ENCODE measurements around the gene KCNAB3.

Gene KCNAB3

DNA sequence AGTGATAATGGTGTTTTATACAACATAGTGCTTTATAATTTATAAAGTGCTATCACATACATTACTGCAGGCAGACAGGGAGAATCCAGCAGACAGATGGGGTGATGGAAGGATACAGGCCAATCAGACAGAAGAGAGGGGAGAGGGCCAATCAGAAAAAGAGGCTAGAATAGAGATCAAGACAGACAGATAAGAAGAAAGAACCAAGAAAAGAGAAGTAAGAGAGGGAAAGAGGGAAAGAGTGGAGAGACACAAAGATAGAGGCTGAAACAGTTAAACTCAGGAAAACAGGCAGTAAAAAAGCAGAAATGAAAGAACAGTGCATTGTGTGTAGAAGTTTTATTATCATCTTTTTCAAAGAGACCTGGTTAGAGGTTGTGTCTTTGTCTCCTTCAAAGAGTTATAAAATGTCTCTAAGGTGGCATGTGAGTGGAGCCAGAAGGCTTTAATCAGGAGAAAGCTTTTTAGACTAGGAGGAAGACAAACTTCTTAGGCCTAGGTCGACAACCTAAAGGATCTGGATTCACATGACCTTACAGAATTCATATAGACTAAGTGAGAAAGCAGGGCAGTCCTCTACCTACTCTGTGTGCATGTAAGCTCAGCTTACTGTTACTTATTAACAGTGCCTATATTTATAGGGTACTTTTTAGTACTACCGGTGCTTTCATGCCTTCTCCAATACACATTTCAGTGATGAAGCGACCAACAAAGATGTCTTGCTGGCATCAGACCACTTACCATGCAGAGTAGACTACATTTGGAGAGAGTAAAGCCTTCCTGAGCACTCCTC, 49.4 kb downstream of the KCNAB3 start:
- no peak for DNase-seq (ENCODE audit: low read depth in 2 of 2)

DNA sequence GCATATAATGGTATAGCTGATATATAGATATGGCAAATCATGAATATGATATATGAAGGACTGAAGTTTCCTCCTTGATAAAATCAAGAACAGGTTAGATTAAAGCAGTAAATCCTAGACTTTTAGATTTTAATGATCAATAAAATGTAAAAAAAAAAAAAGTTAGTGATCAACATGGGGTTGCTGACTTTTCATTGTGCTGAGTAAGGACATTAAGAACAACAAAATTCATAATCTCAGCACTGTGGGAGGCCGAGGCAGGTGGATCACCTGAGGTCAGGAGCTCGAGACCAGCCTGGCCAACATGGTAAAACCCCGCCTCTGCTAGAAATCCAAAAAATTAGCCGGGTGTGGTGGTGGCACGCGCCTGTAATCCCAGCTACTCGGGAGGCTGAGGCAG, 51.4 kb downstream of the KCNAB3 start:
- DNase-seq (ENCODE audit: low read depth in 2 of 2), result no peak

DNA sequence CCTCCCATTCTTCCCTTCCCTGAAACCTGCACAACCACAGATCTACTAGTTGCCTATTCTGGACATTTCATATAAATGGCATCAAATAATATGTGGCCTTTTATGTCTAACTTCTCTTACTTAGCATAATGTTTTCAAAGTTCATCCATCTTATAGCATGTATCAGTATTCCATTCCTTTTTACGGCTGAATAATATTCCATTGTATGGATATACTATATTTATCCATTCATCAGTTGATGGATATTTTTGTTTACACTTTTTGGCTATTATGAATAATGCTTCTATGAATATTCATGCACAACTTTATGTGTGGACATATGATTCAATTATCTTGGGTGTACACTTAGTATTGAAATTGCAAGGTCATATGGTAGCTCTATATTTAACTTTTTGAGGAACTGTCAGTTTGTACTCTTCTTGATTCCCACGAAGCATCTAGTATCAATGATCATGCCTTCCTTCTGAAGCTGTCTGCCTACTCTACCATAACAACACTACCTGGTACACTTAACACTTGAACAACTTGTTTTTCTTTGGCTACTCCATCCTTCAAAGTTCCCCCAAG, 53.8 kb downstream of the KCNAB3 start:
- no peak for DNase-seq (ENCODE audit: low read depth in 2 of 2)

DNA sequence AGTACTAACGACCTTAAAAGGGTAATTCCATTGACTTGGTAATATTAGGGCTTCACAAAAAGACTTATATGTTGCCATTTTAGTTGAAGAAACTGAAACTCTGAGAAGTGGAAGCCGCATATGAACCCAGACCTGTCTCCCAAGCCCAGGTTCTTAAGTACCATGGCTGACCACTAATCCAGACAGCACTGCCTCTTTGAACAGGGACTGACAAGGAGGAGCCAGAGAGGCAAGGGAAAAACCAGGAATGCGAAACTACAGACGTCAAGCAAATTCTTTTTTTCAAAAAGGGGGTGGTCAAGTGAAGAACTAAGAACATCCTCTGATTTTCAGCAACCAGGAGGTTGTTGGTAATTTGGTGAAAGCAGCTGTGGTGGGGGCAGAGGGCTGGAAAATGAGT, 56.6 kb downstream of the KCNAB3 start:
- no peak for DNase-seq (ENCODE audit: low read depth in 2 of 2)
